NCI-H146 (cell line): ENCODE data around the gene MAP7.
"Not testable (repeated sequence)": the region's sequence is repeated elsewhere in the genome, so short reads cannot be mapped to it uniquely, and the experiment has no call there.

Experiments
- DNase-seq: peaks from one replicate; lab custom pipeline; 2025; lab: John Stamatoyannopoulos, UW

MAP7 gene

GRCh38 chr6:136506124-136506799 lies 44.0 kb downstream of the MAP7 start:
- DNase-seq, result no peak

- DNase-seq, result no peak
These were observed 46.8 kb downstream of the MAP7 start for GRCh38 chr6:136503303-136504029.

GRCh38 chr6:136502786-136503185 lies 47.4 kb downstream of the MAP7 start:
- no peak for DNase-seq

- DNase-seq, result no peak
These were observed 48.7 kb downstream of the MAP7 start for GRCh38 chr6:136501514-136501913.

GRCh38 chr6:136501096-136501495 lies 49.1 kb downstream of the MAP7 start:
- no peak for DNase-seq

GRCh38 chr6:136500414-136500813 lies 49.8 kb downstream of the MAP7 start:
- no peak for DNase-seq

- DNase-seq, result no peak
These were observed 50.9 kb downstream of the MAP7 start for GRCh38 chr6:136499370-136499769.

GRCh38 chr6:136496449-136496848 lies 53.8 kb downstream of the MAP7 start:
- not testable (repeated sequence) for DNase-seq

GRCh38 chr6:136494710-136495109 lies 55.5 kb downstream of the MAP7 start:
- DNase-seq, result peak; percentile 63

- DNase-seq, result no peak
These were observed 56.2 kb downstream of the MAP7 start for GRCh38 chr6:136494059-136494458.

- DNase-seq, result no peak
These were observed 57.8 kb downstream of the MAP7 start for GRCh38 chr6:136492409-136492808.

GRCh38 chr6:136491754-136492153 lies 58.5 kb downstream of the MAP7 start:
- no peak for DNase-seq

- no peak for DNase-seq
These were observed 59.0 kb downstream of the MAP7 start for GRCh38 chr6:136491251-136491650.

GRCh38 chr6:136489689-136490033 lies 60.6 kb downstream of the MAP7 start:
- not testable (repeated sequence) for DNase-seq

- no peak for DNase-seq
These were observed 62.3 kb downstream of the MAP7 start for GRCh38 chr6:136487759-136488425.

- DNase-seq, result no peak
These were observed 63.9 kb downstream of the MAP7 start for GRCh38 chr6:136486357-136486756.

GRCh38 chr6:136483906-136484305 lies 66.3 kb downstream of the MAP7 start:
- no peak for DNase-seq

- not testable (repeated sequence) for DNase-seq
These were observed 67.2 kb downstream of the MAP7 start for GRCh38 chr6:136483005-136483404.

GRCh38 chr6:136477548-136477947 lies 72.7 kb downstream of the MAP7 start:
- no peak for DNase-seq

- DNase-seq, result no peak
These were observed 74.5 kb downstream of the MAP7 start for GRCh38 chr6:136475686-136476085.

- DNase-seq, result no peak
These were observed 76.0 kb downstream of the MAP7 start for GRCh38 chr6:136474241-136474640.

GRCh38 chr6:136471922-136472321 lies 78.3 kb downstream of the MAP7 start:
- no peak for DNase-seq

GRCh38 chr6:136471372-136471771 lies 78.8 kb downstream of the MAP7 start:
- DNase-seq, result no peak
